Natural killer cell (primary cell): Measurements from ENCODE around the gene FBXO36. TPM values are rescaled to one million over a fixed set of nuclear protein-coding genes. Genes with fewer than 3 reads are reported as not detected.

Source experiments
- ATAC-seq, 3 donors: fragments of 150-1000 bp in 2 of 3; fragments of 200-7000 bp in 1 of 3; cut with Tn5 transposase; 1 replicate in 1 of 3; 2 replicates in 2 of 3; pipeline ENCODE4 v1.10.0; 2021; ENCODE audit warnings: mild to moderate bottlenecking in 2 of 3, moderate library complexity in 2 of 3
- DNase-seq, 2 donors: peaks; one replicate each; pipeline versions ENCODE4 v3.0.0 to v3.0.0-alpha.2; 2013 to 2021; ENCODE audit warnings: mixed read lengths in 1 of 2
- H3K27ac ChIP-seq: one replicate; pipeline ENCODE4 v1.5.1; 2013; ENCODE audit warnings: mild to moderate bottlenecking, low read length
- H3K27me3 ChIP-seq: one replicate; pipeline ENCODE4 v1.6.1; 2013; ENCODE audit warnings: low read length; ENCODE audit not compliant: control insufficient read depth, insufficient read depth
- H3K36me3 ChIP-seq: one replicate; pipeline ENCODE4 v1.6.1; 2013; ENCODE audit warnings: low read length; ENCODE audit not compliant: control insufficient read depth, insufficient read depth
- H3K4me1 ChIP-seq: one replicate; pipeline ENCODE4 v1.6.1; 2013; ENCODE audit warnings: low read length; ENCODE audit not compliant: control insufficient read depth, insufficient read depth
- H3K4me3 ChIP-seq: one replicate; pipeline ENCODE4 v1.5.1; 2013; ENCODE audit warnings: low read length
- H3K9me3 ChIP-seq: one replicate; pipeline ENCODE4 v1.6.1; 2013; ENCODE audit warnings: low read length; ENCODE audit not compliant: control insufficient read depth, insufficient read depth
- H3K27ac Mint-ChIP-seq, 2 donors: one replicate each; pipeline ENCODE4 v1.8.0; 2022; ENCODE audit warnings: mild to moderate bottlenecking in 2 of 2, mixed read lengths in 2 of 2, moderate library complexity in 1 of 2
- H3K27me3 Mint-ChIP-seq, 2 donors: one replicate each; pipeline ENCODE4 v1.8.0; 2022; ENCODE audit warnings: low read depth in 2 of 2, mixed read lengths in 2 of 2
- H3K36me3 Mint-ChIP-seq: one replicate; pipeline ENCODE4 v1.8.0; 2022; ENCODE audit warnings: mixed read lengths
- H3K4me1 Mint-ChIP-seq, 2 donors: one replicate each; pipeline ENCODE4 v1.8.0; 2022; ENCODE audit warnings: mixed read lengths in 2 of 2
- H3K4me3 Mint-ChIP-seq: one replicate; pipeline ENCODE4 v1.8.0; 2022; ENCODE audit warnings: mild to moderate bottlenecking, moderate library complexity, mixed read lengths
- H3K9me3 Mint-ChIP-seq, 2 donors: one replicate each; pipeline ENCODE4 v1.8.0; 2022; ENCODE audit warnings: mixed read lengths in 2 of 2
- CTCF ChIP-seq: fragments of 200-600 bp; IDR thresholded peaks from one replicate; pipeline ENCODE4 v1.8.0; 2022; ENCODE audit warnings: antibody characterized with exemption
- WGBS: methylation state at CpG from one replicate; pipeline ENCODE4 v1.1.7; 2013; ENCODE audit warnings: missing lambda C conversion rate; ENCODE audit not compliant: insufficient coverage; 5-methylcytosine and 5-hydroxymethylcytosine counted together
- intact Hi-C: fragments of 100-400 bp; cut with micrococcal nuclease; formaldehyde crosslinking; loops from one replicate; pipeline ENCODE4 v1.14.2; 2022
- total RNA-seq, 4 donors: library from RNA; stranded (reverse); fragments of 120-200 nt in 1 of 4; gene quantifications; one replicate each; pipeline versions ENCODE4 v1.2.3 to v1.2.4, GENCODE V29; 2013 to 2022

FBXO36 gene
- total RNA-seq, 3 donors from 2014 or later (not counting 1 experiment from before 2014, with no cell fraction given): 1.2 to 1.8 (median 1.5) TPM

- Mint-ChIP-seq H3K27ac (no peak overlapping the region), H3K36me3 (no peaks in the 10 kb centered on the region), H3K4me1 (no peaks in the 10 kb centered on the region), H3K9me3 (no peaks in the 10 kb centered on the region), H3K4me3 (no peak overlapping the region), H3K27me3 (no peaks in the 10 kb centered on the region)
- TF ChIP-seq CTCF: no peak
- WGBS: 100% methylated on average over 2 of the region's 3 CpGs
- Histone ChIP-seq H3K36me3 (no peaks in the 10 kb centered on the region), H3K27me3 (no peaks in the 10 kb centered on the region), H3K9me3 (no peaks in the 10 kb centered on the region), H3K4me1 (no peaks in the 10 kb centered on the region), H3K27ac (no peak overlapping the region), H3K4me3 (no peak overlapping the region)
- intact Hi-C loops: no loop called here
- ATAC-seq: no peak
- DNase-seq: no peak
Measured at GRCh38 chr2:229971298-229971790, 49.0 kb downstream of the FBXO36 start.

GRCh38 chr2:229974266-229974665 lies 52.0 kb downstream of the FBXO36 start:
- Mint-ChIP-seq H3K27me3 (no peaks in the 10 kb centered on the region), H3K4me3 (no peak overlapping the region), H3K36me3 (no peaks in the 10 kb centered on the region), H3K4me1 (no peaks in the 10 kb centered on the region), H3K9me3 (no peaks in the 10 kb centered on the region), H3K27ac (no peak overlapping the region)
- H3K27ac ChIP-seq: no peak overlapping the region
- H3K27me3 ChIP-seq: no peaks in the 10 kb centered on the region
- no peak for ATAC-seq
- H3K4me3 ChIP-seq: no peak overlapping the region
- no peaks in the 10 kb centered on the region for H3K4me1 ChIP-seq
- no peaks in the 10 kb centered on the region for H3K9me3 ChIP-seq
- no peaks in the 10 kb centered on the region for H3K36me3 ChIP-seq
- no peak for TF ChIP-seq CTCF
- DNase-seq: no peak
- 93% methylated on average over 6 of the region's 6 CpGs for WGBS
- intact Hi-C loops: no loop called here

- Histone ChIP-seq H3K36me3 (no peaks in the 10 kb centered on the region), H3K4me1 (no peaks in the 10 kb centered on the region), H3K9me3 (no peaks in the 10 kb centered on the region), H3K27me3 (no peaks in the 10 kb centered on the region), H3K27ac (no peak overlapping the region), H3K4me3 (no peak overlapping the region)
- no peak for ATAC-seq
- TF ChIP-seq CTCF: no peak
- Mint-ChIP-seq H3K9me3 (no peaks in the 10 kb centered on the region), H3K27ac (no peak overlapping the region), H3K36me3 (no peaks in the 10 kb centered on the region), H3K4me3 (no peak overlapping the region), H3K4me1 (no peaks in the 10 kb centered on the region), H3K27me3 (no peaks in the 10 kb centered on the region)
- peak in 1 of 2 donors; percentile 8 for DNase-seq
- intact Hi-C loops: no loop called here
- WGBS: 87% methylated on average over 7 of the region's 7 CpGs
Measured at GRCh38 chr2:229980431-229981184, 58.3 kb downstream of the FBXO36 start.

- Mint-ChIP-seq H3K4me3 (no peak overlapping the region), H3K27me3 (no peaks in the 10 kb centered on the region), H3K9me3 (no peaks in the 10 kb centered on the region), H3K36me3 (no peaks in the 10 kb centered on the region), H3K27ac (no peak overlapping the region), H3K4me1 (no peaks in the 10 kb centered on the region)
- DNase-seq (no peak), ATAC-seq (no peak)
- 94% methylated on average over 5 of the region's 6 CpGs for WGBS
- intact Hi-C loops: no loop called here
- H3K36me3 ChIP-seq: no peaks in the 10 kb centered on the region
- H3K9me3 ChIP-seq: no peaks in the 10 kb centered on the region
- no peaks in the 10 kb centered on the region for H3K27me3 ChIP-seq
- H3K4me1 ChIP-seq: no peaks in the 10 kb centered on the region
- TF ChIP-seq CTCF: no peak
- H3K4me3 ChIP-seq: no peak overlapping the region
- no peak overlapping the region for H3K27ac ChIP-seq
Measured at GRCh38 chr2:229993236-229993635, 70.9 kb downstream of the FBXO36 start.
